Measurements from ENCODE around the gene RBCK1.
"Not testable (repeated sequence)": the region's sequence is repeated elsewhere in the genome, so short reads cannot be mapped to it uniquely, and the experiment has no call there.

RBCK1 gene

DNA sequence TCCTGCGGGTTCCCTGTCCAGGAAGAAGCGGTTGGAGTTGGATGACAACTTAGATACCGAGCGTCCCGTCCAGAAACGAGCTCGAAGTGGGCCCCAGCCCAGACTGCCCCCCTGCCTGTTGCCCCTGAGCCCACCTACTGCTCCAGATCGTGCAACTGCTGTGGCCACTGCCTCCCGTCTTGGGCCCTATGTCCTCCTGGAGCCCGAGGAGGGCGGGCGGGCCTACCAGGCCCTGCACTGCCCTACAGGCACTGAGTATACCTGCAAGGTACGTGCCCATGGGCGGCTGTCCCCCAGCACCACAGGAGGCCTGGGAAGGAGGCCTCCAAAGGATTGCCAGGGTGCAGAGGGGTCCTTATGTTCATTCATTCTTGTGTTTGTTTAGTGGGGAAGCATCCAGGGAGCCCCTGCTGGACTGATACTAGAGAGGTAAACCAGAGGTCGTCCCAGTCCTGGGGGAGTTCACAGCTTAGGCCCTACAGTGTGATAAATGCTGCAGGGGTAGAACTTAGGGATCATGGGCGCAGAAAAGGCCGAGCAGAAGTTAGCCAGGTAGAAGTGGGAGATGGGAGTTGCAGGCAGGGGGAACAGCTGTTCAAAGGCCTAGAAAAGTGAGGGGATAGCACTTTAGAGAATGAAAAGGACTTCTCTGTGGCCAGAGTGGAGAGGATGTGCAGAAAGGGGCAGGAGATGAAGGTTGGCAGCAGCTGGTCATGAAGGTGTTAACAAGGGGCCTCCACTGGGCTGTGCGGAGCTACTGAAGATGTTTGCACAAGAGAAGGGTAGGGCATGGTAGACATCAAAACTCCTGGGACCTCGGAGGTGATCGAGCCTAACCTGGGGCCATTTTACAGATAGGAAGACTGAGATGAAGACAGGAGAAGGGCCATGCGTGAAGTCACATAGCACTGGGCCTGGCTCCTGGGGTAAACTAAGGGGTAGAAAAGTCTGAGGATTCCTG, 19.8 kb upstream of the RBCK1 start:
- Histone ChIP-seq H3F3A (ENCODE audit: insufficient read depth, low read length) (no peaks in the 10 kb centered on the region), H3K36me3 (ENCODE audit: insufficient read depth, low read length) (peaks cover 66% of the 10 kb centered on the region), H2AFZ (ENCODE audit: low read length) (no peak overlapping the region), H3K4me2 (ENCODE audit: low read length) (no peak overlapping the region), H3K9ac (ENCODE audit: low read length) (no peak overlapping the region), H3K9me2 (ENCODE audit: low read depth, low read length) (no peaks in the 10 kb centered on the region), H4K20me1 (ENCODE audit: insufficient read depth, low read length) (no peaks in the 10 kb centered on the region), H3K9me3 (ENCODE audit: low read length) (no peaks in the 10 kb centered on the region), H3K27ac (ENCODE audit: low read depth, low read length, poor library complexity, severe bottlenecking) (no peak overlapping the region), H3K27me3 (ENCODE audit: insufficient read depth, low read length) (no peaks in the 10 kb centered on the region), H3K4me1 (ENCODE audit: insufficient read depth, low read length, severe bottlenecking) (no peaks in the 10 kb centered on the region), H3K4me3 (ENCODE audit: low read depth, low read length, poor library complexity, severe bottlenecking) (no peak overlapping the region), H3K79me2 (ENCODE audit: insufficient read depth, low read length) (peaks cover 4% of the 10 kb centered on the region; the same call in 1 of the 2 replicates)
- TF ChIP-seq, protein P1, sequence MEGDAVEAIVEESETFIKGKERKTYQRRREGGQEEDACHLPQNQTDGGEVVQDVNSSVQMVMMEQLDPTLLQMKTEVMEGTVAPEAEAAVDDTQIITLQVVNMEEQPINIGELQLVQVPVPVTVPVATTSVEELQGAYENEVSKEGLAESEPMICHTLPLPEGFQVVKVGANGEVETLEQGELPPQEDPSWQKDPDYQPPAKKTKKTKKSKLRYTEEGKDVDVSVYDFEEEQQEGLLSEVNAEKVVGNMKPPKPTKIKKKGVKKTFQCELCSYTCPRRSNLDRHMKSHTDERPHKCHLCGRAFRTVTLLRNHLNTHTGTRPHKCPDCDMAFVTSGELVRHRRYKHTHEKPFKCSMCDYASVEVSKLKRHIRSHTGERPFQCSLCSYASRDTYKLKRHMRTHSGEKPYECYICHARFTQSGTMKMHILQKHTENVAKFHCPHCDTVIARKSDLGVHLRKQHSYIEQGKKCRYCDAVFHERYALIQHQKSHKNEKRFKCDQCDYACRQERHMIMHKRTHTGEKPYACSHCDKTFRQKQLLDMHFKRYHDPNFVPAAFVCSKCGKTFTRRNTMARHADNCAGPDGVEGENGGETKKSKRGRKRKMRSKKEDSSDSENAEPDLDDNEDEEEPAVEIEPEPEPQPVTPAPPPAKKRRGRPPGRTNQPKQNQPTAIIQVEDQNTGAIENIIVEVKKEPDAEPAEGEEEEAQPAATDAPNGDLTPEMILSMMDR (IDR thresholded peaks at IDR 0.05; ENCODE audit: low read length) = no peak
- no peak for TF ChIP-seq EZH2 (IDR thresholded peaks at IDR 0.05; ENCODE audit: borderline replicate concordance, low read length)

DNA sequence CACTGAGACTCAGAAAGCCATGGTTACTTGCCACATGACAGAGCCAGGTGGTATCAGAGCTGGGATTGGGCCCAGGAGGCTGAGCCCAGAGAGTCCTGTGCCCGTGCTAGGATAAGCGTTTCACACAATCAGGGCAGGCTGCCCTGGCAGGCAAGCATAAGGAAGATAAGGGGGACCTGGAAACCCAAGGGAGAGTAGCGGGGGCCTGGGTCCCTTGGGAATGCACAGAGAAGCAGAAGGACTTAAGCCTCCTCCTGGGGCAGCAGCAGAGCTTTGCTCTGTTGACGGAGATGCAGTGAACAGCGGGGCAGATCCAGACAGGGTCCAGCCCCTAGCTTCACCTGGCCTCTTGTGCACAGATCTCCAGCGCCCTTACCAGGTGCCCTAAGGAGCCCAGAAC, 18.9 kb upstream of the RBCK1 start:
- H3K27ac ChIP-seq (ENCODE audit: low read depth, low read length, poor library complexity, severe bottlenecking) = no peak overlapping the region
- no peak for TF ChIP-seq EZH2 (IDR thresholded peaks at IDR 0.05; ENCODE audit: borderline replicate concordance, low read length)
- TF ChIP-seq, protein P1 (IDR thresholded peaks at IDR 0.05; ENCODE audit: low read length) = no peak
- H3K36me3 ChIP-seq (ENCODE audit: insufficient read depth, low read length) = peaks cover 75% of the 10 kb centered on the region
- no peaks in the 10 kb centered on the region for H3K27me3 ChIP-seq (ENCODE audit: insufficient read depth, low read length)
- H3K4me3 ChIP-seq (ENCODE audit: low read depth, low read length, poor library complexity, severe bottlenecking) = no peak overlapping the region
- H3K9me3 ChIP-seq (ENCODE audit: low read length) = no peaks in the 10 kb centered on the region
- peaks cover 4% of the 10 kb centered on the region; the same call in 1 of the 2 replicates for H3K79me2 ChIP-seq (ENCODE audit: insufficient read depth, low read length)
- H3K9me2 ChIP-seq (ENCODE audit: low read depth, low read length) = no peaks in the 10 kb centered on the region
- H4K20me1 ChIP-seq (ENCODE audit: insufficient read depth, low read length) = no peaks in the 10 kb centered on the region
- H3K9ac ChIP-seq (ENCODE audit: low read length) = no peak overlapping the region
- H3K4me1 ChIP-seq (ENCODE audit: insufficient read depth, low read length, severe bottlenecking) = no peaks in the 10 kb centered on the region
- H2AFZ ChIP-seq (ENCODE audit: low read length) = no peak overlapping the region
- no peak overlapping the region for H3K4me2 ChIP-seq (ENCODE audit: low read length)
- H3F3A ChIP-seq (ENCODE audit: insufficient read depth, low read length) = no peaks in the 10 kb centered on the region

- Histone ChIP-seq H3K4me2 (ENCODE audit: low read length) (no peak overlapping the region), H3K9me2 (ENCODE audit: low read depth, low read length) (no peaks in the 10 kb centered on the region), H3K27me3 (ENCODE audit: insufficient read depth, low read length) (no peaks in the 10 kb centered on the region), H3K4me3 (ENCODE audit: low read depth, low read length, poor library complexity, severe bottlenecking) (no peak overlapping the region), H3K36me3 (ENCODE audit: insufficient read depth, low read length) (peaks cover 87% of the 10 kb centered on the region), H3K4me1 (ENCODE audit: insufficient read depth, low read length, severe bottlenecking) (no peaks in the 10 kb centered on the region), H3K27ac (ENCODE audit: low read depth, low read length, poor library complexity, severe bottlenecking) (no peak overlapping the region), H2AFZ (ENCODE audit: low read length) (no peak overlapping the region), H3K9me3 (ENCODE audit: low read length) (no peaks in the 10 kb centered on the region), H4K20me1 (ENCODE audit: insufficient read depth, low read length) (no peaks in the 10 kb centered on the region), H3K9ac (ENCODE audit: low read length) (no peak overlapping the region), H3K79me2 (ENCODE audit: insufficient read depth, low read length) (no peaks in the 10 kb centered on the region), H3F3A (ENCODE audit: insufficient read depth, low read length) (no peaks in the 10 kb centered on the region)
- TF ChIP-seq, protein P1 (IDR thresholded peaks at IDR 0.05; ENCODE audit: low read length) = no peak
Observed at GRCh38 chr20:391041-391711, 16.9 kb upstream of the RBCK1 start.

DNA sequence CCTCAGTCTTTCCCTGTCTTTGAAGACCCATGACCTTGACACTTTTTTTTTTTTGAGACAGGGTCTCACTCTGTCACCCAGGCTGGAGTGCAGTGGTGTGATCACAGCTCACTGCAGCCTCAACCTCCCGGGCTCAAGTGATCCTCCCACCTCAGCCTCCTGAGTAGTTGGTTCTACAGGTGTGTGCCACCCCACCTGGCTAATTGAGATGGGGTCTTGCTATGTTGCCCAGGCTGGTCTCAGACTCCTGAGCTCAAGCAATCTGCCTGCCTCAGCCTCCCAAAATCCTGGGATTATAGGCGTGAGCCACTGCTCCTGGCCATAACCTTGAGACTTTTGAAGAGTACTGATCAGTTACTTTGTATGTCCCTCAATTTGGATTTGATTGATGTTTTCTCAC, 14.8 kb upstream of the RBCK1 start:
- not testable (repeated sequence) for H3K4me2 ChIP-seq (ENCODE audit: low read length); H4K20me1 ChIP-seq (ENCODE audit: insufficient read depth, low read length); H2AFZ ChIP-seq (ENCODE audit: low read length); H3K79me2 ChIP-seq (ENCODE audit: insufficient read depth, low read length); H3K4me3 ChIP-seq (ENCODE audit: low read depth, low read length, poor library complexity, severe bottlenecking); H3K4me1 ChIP-seq (ENCODE audit: insufficient read depth, low read length, severe bottlenecking); H3K27ac ChIP-seq (ENCODE audit: low read depth, low read length, poor library complexity, severe bottlenecking); H3K9me3 ChIP-seq (ENCODE audit: low read length); H3K27me3 ChIP-seq (ENCODE audit: insufficient read depth, low read length); H3K9ac ChIP-seq (ENCODE audit: low read length); H3K9me2 ChIP-seq (ENCODE audit: low read depth, low read length); H3F3A ChIP-seq (ENCODE audit: insufficient read depth, low read length)
- peaks cover 93% of the 10 kb centered on the region for H3K36me3 ChIP-seq (ENCODE audit: insufficient read depth, low read length)
